Activated CD4-positive, alpha-beta T cell treated with anti-CD3 and anti-CD28 coated beads, Interleukin-2, amount 50 U/mL, for 24 hours (primary cell): ENCODE data around the gene LEKR1.
"Not testable (repeated sequence)": the region's sequence is repeated elsewhere in the genome, so short reads cannot be mapped to it uniquely, and the experiment has no call there.

ENCODE experiments used
- DNase-seq, 2 donors: peaks; one replicate each; pipeline ENCODE4 v3.0.0-alpha.2; 2020; ENCODE audit warnings: low read depth in 1 of 2, low spot score in 1 of 2

LEKR1 gene

GRCh38 chr3:156826144-156826895 is at the start of gene LEKR1:
Gene LEKR1 (plus strand): TSS chr3:156826353. CDS start chr3:156829330, 2,977 bp downstream.
- peak; percentile 52 to 65 for DNase-seq

GRCh38 chr3:156776871-156777270 is 49.3 kb upstream of the LEKR1 start:
- no peak for DNase-seq

DNA sequence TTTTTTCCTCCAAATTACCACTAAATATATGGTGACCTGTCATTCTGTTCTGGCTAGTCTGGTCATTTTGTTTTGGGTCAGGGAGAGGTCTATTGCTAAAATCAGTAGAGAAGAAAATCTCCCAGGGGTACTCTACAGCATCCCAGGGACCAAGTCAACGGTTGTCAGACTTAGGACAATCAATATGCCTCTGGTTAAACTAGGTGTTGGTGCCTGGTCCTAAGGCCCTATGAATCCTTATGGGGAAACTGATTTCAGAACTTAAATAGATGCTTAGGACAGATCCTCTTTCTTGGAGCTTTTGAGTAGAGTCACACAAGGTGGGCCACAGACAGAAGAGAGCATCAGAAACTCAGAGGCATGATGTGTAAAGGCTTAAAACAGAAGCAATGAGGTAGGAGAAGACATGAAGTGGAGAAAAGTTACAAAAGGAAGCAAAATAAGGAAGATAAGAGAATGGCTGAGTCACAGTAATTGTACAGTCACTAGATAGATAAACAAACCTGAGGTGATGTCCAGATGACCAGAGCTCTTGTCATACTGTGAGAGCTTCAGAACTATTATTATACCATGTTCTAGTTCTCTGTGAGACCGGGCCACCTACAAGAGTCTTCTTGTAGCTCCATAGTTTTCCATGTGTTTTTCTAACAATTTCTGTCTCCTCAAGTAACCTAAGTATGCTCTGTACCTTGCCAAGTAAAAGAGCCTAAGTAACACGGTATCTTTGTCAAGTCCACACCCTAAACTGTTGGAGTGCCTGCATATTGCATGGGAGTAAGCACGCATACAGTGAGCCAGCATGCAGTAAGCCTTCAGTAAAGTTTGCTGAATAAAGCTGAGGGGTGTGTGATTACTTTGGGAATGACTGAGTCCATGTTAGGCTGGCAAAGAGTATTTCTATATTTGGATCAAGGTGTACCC is 44.6 kb upstream of the LEKR1 start:
- no peak for DNase-seq

DNA sequence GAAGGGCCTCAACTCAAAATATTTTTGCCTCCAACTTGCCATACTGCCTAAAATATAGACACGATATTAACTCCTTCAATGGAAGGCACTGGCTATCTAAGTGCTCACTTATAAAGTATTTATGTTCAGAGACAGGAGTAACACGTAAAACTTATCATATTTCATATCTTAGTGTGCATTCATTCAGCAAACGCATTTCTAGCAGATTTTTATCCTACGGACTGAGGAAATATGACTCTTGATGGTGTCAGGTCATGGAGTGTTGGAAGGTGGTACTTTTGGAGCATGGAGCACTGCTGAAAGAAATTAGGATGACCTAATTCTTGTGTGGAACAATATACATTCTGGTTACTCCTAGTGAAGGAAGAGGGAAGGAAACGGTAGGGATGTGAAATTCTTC is 43.8 kb upstream of the LEKR1 start:
- no peak for DNase-seq

DNA sequence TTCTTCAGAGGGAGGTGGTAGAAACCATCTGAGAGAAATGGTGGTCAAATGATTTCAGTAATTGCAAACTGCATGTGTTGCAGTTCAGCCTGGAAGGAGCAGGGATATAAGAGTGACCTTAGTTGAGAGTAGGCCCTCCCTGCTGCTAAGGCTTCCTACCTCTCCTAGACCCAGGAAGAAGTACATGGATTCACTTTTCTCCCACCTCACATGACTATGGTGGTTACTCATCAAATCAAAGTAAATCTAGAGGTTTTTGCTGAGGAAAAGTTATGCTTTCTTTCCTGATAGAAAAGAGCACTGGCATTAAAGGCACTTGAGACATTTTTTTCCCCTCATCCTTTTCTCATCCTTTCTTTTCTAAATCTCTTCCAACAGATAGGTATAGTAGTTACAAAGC is 43.2 kb upstream of the LEKR1 start:
- DNase-seq: no peak

GRCh38 chr3:156787001-156787400 is 39.2 kb upstream of the LEKR1 start:
- no peak for DNase-seq

- peak in 1 of 2 donors; percentile 31 for DNase-seq
Measured at GRCh38 chr3:156787926-156788663, 38.1 kb upstream of the LEKR1 start.

DNA sequence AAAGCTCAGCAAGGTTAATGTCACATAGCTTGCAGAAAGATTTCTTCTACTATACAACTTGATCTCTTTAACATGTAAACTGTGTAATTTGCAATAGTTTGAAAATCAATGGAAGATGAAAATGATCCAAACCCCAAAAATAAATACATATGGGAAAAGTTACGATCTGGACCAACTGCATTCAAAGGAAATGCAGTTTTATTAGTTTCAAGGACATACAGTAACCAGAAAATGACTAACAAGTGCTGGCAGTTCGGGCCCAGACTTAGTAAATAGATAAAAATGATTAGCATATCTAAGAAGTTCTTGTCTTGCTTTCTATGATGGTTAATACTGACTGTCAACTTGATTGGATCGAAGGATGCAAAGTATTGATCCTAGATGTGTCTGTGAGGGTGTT is 37.3 kb upstream of the LEKR1 start:
- no peak for DNase-seq

GRCh38 chr3:156790156-156790555 is 36.0 kb upstream of the LEKR1 start:
- no peak for DNase-seq

GRCh38 chr3:156792114-156792513 is 34.0 kb upstream of the LEKR1 start:
- DNase-seq: no peak

DNA sequence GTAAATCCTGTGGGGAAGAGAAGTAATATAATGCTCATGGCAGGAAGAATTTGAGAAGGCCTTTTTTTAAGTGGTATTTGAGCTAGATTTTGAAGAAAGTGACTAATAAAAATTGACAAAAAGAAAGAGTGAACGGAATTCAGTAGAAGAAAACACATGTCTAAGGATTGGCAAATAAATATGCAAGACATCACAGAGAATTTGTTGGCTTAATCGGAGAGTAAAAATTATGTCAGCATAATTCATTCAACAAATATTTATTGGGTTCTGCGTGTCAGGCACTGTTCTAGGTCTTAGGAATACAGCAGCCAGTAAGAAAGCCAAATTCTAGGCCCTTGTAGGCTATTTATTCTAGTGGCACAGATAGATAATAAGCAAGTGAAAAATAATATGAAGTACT is 33.6 kb upstream of the LEKR1 start:
- DNase-seq: no peak

GRCh38 chr3:156792945-156793344 is 33.2 kb upstream of the LEKR1 start:
- no peak for DNase-seq

GRCh38 chr3:156793400-156793799 is 32.8 kb upstream of the LEKR1 start:
- no peak for DNase-seq

DNA sequence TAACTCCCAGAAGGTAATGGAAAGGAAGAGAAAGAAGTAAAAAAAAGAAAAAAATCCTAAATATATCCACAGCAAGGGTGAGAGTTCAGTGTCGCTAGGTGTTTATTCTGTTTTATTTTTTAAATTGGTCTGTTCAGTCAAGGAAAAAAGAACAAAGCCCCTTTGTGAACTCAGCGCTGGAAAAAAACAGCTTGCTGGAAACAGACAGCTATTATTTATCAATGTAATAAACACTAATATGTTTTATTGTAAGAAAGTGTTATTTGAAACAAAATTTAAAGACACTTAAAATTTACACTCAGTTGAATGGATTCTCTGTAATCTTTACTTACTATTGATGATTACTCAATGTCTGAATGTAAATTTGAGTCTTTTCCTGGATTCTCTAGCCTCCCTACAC is 32.3 kb upstream of the LEKR1 start:
- no peak for DNase-seq

DNA sequence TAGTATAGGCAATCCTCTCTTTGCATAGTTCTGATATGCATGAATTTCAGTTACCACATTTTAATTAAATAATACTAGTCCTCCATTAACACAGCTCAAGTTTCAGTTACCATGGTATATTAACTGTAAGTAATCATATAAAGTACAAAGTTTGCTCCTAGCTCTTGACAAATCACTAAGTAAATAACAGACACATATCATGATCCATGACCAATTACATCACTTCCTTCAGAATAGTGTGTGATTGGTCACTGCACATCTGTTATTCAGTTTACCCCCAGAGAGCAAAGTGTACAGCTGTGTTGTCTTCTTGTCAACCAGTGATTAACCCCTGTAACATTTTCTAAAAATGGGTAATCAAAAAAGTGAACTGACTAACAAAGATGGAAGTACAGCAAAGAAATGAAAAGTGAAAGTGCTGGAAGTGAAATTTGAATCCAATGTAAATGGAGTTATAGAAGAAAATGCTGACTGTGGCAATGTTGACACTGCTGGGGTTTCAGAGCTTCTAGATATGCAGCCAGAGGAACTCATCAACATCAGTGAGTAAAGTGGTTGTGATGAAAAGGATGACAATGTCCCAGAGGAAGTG is 30.2 kb upstream of the LEKR1 start:
- no peak for DNase-seq

GRCh38 chr3:156797368-156797767 is 28.8 kb upstream of the LEKR1 start:
- no peak for DNase-seq

DNA sequence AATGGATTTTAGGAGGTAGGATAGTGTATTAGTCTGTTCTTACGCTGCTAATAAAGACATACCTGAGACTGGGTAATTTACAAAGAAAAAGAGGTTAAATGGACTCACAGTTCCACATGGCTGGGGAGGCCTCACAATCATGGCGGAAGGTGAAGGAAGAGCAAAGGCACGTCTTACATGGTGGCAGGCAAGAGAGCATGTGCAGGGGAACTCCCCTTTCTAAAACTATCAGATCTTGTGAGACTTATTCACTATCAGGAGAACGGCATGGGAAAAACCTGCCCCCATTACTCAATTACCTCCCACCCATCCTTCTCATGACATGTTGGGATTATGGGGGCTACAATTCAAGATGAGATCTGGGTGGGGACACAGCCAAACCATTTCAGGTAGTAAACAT is 25.9 kb upstream of the LEKR1 start:
- DNase-seq: not testable (repeated sequence)

DNA sequence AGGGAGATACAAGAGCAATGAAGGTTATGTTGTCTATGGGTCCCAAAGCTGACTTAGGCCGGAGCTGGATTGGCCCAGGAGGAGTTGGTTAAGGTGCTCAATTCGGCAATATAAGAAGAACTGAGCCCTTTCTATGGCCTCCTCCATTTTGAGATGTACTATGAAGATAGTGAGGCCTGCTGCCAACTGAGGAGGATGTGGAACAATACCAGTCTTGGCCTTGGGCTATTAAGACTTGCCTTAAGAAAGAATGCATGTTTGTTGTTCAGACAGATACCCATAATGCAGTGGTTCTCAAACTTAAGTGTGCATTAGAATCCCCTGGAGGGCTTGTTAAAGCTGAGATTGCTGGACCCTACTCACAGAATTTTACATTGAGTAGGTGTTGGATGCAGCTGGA is 24.4 kb upstream of the LEKR1 start:
- DNase-seq: no peak

GRCh38 chr3:156802821-156803606 is 23.1 kb upstream of the LEKR1 start:
- DNase-seq: no peak

- no peak for DNase-seq
Measured at GRCh38 chr3:156803952-156804741, 22.0 kb upstream of the LEKR1 start.
